ENCODE data around the gene TFAP2B.

The TFAP2B gene

GRCh38 chr6:50825375-50826036, 6.8 kb downstream of the TFAP2B start:
- DNase-seq: no peak

DNA sequence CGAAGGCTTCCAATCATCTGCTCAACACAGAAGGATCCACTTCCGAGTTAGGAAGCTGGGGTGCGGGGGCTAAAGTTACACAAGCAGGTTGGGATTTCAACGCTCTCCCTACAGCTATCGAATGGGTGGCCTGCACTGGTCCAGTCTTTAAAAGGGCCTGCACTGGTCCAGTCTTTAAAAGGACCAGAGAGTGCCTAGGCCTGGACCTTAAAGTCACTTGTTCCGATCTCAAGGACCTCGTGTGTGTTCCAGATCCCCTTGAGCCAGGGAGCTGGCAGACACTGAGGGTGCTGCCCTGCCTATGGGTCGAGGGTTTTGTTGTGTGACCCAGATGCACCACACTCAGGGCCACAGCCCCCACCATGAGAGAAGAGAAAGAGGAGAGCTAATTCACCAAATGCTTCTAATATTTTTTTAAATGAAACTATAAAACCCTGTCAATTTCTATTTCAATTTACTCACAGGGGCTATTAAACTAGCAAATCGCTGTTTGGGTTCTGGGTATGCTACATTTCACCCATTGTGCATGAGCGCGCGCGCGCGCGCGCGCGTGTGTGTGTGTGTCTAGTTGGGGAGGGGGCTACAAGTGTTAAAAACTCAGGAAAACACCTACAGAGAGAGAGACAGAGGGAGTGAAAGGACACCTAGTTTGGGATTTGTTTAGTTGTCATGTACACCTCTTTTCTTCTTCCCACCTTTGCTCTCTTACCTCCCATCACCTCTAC, 7.5 kb downstream of the TFAP2B start:
- no peak for DNase-seq

- DNase-seq: no peak
These were observed 8.1 kb downstream of the TFAP2B start for GRCh38 chr6:50826803-50827202.

GRCh38 chr6:50829049-50829448, 10.4 kb downstream of the TFAP2B start:
- DNase-seq: no peak

- no peak for DNase-seq
These were observed 11.3 kb downstream of the TFAP2B start for GRCh38 chr6:50829898-50830444.

DNA sequence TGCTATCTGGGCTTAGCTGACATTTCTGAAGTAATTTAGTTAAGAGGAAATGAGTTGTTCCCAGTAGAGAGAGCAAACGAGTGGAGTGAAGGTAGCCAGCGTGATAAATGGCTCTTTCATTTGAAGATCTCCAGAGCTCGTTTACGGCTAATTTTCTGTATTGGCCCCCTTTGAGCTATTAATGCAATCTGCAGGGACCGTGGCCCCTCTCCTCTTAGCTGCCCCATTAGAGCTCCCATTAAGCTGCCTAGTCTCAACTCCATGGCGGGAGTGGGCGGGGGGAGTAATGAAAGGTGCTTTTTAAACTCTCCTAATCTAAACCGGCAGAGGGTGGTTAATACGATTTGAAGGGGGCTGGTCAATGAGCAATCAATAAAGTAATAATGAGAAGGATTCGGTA, 12.5 kb downstream of the TFAP2B start:
- DNase-seq: no peak

DNA sequence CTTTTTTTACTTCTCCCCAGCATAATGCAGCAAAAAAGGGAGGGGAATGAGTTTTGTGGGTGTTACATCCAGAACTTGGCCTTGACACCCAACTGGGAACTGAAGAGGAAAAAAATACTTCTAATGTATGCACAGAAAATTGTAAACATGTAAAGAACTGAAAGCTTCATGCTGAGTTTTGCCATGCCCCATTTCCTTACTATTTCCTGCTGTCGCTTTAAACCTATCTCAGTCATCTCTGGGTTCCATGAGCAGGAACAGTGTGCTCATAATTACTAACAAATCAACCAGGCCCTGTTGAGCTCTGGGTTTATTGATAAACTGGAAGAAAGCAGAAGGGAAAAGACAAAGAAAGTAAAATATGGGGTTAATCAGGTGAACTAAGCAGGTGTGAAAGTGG, 14.2 kb downstream of the TFAP2B start:
- no peak for DNase-seq

- DNase-seq: no peak
These were observed 16.3 kb downstream of the TFAP2B start for GRCh38 chr6:50834929-50835410.

DNA sequence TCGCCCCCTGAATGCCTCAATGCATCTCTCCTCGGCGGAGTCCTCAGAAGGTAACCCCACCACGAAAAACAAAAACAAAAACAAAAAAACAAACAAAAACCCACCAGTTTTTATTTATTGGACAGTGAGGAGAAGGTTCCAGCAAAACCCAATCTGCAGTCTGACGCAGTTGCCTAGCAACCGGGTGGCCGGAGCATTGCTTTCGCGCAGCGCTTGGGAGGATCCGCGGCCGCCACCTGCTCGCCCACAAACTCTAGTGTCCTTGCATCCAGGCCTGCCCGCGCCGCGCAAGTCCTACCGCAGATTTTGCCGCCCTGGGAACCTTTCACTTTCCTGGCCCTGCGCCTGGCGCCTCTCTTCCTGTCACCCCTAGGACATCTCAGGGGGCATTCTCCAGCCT, 17.6 kb downstream of the TFAP2B start:
- no peak for DNase-seq

GRCh38 chr6:50837589-50838445, 19.1 kb downstream of the TFAP2B start:
- DNase-seq: no peak

GRCh38 chr6:50840112-50840810, 21.6 kb downstream of the TFAP2B start:
- no peak for DNase-seq

- DNase-seq: no peak
These were observed 22.1 kb downstream of the TFAP2B start for GRCh38 chr6:50840811-50841192.

DNA sequence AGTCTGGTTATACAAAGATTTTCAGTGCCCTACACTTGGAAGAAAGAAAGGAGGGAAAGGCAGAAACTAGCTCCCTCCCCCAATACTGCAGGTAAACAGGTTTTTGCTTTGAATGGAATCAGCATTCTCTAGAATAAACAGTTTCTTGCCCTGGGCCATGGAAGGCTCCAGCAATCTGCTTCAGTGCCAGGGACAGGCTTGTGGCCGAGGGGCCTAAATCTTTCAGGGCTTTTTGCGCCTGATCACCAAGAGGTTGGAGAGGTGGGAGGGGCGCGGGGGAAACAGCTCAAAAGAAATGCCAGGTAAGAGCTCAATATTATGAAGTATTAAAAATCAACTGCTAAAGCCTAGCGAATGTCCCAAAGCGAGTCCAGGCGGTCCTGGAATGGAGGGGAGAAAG, 23.8 kb downstream of the TFAP2B start:
- DNase-seq: no peak

DNA sequence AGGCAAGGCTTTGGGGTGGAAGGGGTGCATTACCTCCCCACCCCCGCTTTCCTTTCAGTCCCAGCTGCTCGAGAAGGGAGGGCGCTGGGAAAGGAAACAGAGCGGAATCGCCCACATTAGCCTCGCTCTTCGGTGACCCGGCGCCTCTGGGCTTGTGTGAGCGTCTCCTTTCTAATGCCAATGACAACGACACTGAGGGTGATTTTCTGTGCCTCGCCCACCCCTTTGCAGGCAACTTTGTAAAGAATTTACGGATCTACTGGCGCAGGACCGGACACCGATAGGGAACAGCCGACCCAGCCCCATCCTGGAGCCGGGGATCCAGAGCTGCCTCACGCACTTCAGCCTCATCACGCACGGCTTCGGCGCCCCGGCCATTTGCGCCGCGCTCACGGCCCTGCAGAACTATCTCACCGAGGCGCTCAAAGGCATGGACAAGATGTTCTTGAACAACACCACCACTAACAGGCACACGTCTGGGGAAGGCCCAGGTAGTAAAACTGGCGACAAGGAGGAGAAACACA, 24.3 kb downstream of the TFAP2B start:
- no peak for DNase-seq

GRCh38 chr6:50843842-50844241, 25.2 kb downstream of the TFAP2B start:
- no peak for DNase-seq

DNA sequence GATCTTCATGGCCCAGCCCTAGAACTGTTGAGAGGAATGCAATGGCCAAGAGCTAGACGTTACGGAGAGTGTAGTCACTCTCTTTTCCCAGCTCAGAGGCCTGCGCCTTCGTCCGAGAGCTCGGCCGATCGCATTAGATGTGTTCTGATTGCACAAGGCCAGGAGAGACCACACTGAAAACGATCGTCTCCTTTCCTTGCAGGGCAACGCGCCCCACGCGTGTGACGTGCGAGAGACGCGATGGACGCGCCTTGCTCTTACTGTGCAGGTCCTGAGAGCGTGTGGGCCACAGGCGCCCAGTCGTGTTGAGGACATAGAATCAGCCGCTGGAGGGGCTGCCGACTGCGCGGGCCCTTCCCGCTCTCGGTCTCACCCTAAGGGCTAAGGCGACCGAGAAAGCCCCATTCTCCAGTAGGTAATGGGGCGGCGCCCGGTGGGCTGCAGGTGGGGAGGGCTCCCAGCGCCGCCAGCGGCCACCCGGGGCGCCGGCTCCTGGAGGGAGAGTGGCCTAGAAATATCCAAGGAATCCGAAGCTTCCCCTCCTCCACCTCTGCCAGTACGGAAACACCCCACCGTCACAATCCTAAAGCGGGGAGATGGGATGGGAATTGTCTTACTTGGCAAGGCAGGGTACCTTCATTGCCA, 26.9 kb downstream of the TFAP2B start:
- DNase-seq: no peak

DNA sequence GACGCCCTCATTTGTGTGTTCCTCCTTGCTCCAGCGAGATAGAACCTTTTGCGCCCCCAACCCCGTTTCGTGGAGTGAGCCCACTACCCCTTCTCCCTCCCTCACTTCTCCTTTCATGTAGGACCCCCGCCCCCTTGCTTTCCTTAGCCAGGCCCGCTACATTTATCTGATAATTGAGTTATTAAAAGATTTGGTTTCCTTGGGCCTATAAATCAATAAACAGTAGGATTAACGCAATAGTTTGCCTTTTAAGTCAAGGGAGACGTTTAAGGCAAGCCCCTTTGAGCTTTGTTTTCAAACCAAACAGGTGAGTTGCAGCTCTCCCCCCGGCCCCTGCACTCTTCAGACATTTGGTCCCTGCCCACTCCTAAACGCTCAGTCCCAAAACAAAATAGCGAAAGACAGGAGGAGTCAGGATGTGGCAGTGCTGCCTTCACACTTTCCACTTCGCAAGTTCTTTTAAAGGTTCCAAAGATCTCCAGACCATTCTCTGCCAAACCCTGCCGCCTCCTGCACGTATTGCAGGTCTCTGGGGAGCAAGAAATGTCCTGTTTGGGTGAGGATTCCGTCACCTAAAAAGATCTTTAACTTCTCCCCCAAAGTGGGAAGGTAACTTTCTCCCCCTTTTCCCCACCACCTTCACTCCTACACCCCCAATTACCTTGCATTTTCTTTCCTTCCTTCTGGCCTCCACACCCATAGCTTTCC, 27.6 kb downstream of the TFAP2B start:
- DNase-seq: no peak

GRCh38 chr6:50846852-50847155, 28.1 kb downstream of the TFAP2B start:
- DNase-seq: no peak

GRCh38 chr6:50847890-50848594, 29.4 kb downstream of the TFAP2B start:
- DNase-seq: no peak

- no peak for DNase-seq
These were observed 30.5 kb downstream of the TFAP2B start for GRCh38 chr6:50848989-50849795.

Data from CD4-positive, alpha-beta T cell treated with Interleukin-1 beta for 1 hour (primary cell).